ENCODE results near the gene DTNA.

DTNA gene

GRCh38 chr18:34742891-34743341 is 32.8 kb downstream of the DTNA start:
- TF ChIP-seq, protein P1, sequence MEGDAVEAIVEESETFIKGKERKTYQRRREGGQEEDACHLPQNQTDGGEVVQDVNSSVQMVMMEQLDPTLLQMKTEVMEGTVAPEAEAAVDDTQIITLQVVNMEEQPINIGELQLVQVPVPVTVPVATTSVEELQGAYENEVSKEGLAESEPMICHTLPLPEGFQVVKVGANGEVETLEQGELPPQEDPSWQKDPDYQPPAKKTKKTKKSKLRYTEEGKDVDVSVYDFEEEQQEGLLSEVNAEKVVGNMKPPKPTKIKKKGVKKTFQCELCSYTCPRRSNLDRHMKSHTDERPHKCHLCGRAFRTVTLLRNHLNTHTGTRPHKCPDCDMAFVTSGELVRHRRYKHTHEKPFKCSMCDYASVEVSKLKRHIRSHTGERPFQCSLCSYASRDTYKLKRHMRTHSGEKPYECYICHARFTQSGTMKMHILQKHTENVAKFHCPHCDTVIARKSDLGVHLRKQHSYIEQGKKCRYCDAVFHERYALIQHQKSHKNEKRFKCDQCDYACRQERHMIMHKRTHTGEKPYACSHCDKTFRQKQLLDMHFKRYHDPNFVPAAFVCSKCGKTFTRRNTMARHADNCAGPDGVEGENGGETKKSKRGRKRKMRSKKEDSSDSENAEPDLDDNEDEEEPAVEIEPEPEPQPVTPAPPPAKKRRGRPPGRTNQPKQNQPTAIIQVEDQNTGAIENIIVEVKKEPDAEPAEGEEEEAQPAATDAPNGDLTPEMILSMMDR (conservative IDR thresholded peaks at IDR 0.05; ENCODE audit: low read depth): no peak
- POLR2A ChIA-PET (ENCODE audit: low non-redundant PET): no interaction called here
- DNase-seq (ENCODE audit: low spot score): no peak
- CTCF ChIA-PET: no interaction called here
- H3K27ac ChIP-seq: no peak overlapping the region

GRCh38 chr18:34744569-34744968 is 34.5 kb downstream of the DTNA start:
- ChIA-PET CTCF (interaction anchor here (0.6 kb wide), 1 partner anchor 76 kb away, joined by 3 read pairs; no protein-coding TSS in a partner anchor), POLR2A (ENCODE audit: low non-redundant PET) (no interaction called here)
- DNase-seq (ENCODE audit: low spot score): no peak
- H3K27ac ChIP-seq: no peak overlapping the region
- TF ChIP-seq, protein P1 (conservative IDR thresholded peaks at IDR 0.05; ENCODE audit: low read depth): no peak

DNA sequence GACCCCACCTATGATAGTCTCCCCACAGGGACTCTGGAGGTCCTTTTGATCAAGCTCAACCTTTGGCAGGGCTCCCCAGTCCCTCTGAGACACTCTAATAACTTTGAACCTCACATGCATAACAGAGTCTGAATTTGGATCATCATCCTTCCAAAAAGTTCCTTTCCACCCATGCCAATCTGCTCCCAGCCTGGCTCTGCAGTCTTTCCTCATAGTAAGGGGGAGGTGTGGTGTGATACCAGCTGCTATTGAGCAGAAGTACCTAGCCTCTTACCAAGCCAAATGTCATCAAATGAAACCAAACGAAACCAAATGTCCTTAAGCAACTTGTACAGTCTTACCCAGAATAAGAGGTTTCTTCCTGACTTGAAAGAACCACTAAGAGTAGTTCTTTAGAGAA is 36.5 kb downstream of the DTNA start:
- TF ChIP-seq, protein P1 (conservative IDR thresholded peaks at IDR 0.05; ENCODE audit: low read depth): no peak
- DNase-seq (ENCODE audit: low spot score): no peak
- no peak overlapping the region for H3K27ac ChIP-seq
- ChIA-PET CTCF (no interaction called here), POLR2A (ENCODE audit: low non-redundant PET) (no interaction called here)

DNA sequence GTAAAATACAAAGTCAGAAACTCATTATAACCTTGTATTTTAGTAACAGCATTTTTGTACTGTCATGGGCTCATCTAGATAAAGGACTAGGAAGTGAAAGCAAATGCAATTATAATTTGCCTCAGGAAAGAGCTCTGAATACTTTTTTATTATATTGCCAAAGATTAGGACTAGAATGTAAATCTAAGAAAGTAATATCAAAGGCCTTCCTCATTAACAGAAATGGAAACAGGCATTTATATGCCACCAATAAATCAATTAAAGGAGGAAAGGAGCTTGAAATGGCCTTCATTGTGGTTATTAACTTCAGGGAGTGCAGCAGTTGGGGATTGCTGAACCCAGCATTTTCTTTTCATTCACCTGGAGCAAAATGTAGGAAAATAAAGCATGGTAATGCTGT is 39.6 kb downstream of the DTNA start:
- TF ChIP-seq, protein P1 (conservative IDR thresholded peaks at IDR 0.05; ENCODE audit: low read depth): no peak
- POLR2A ChIA-PET (ENCODE audit: low non-redundant PET): interaction anchor here (0.6 kb wide), 1 partner anchor 11 kb away, joined by 3 read pairs; no protein-coding TSS in a partner anchor
- CTCF ChIA-PET: no interaction called here
- no peak for DNase-seq (ENCODE audit: low spot score)
- H3K27ac ChIP-seq: no peak overlapping the region

GRCh38 chr18:34752056-34752455 is 42.0 kb downstream of the DTNA start:
- H3K27ac ChIP-seq: no peak overlapping the region
- CTCF ChIA-PET: interaction anchor here (0.9 kb wide), 1 partner anchor 22 kb away, joined by 7 read pairs; no protein-coding TSS in a partner anchor
- TF ChIP-seq, protein P1 (conservative IDR thresholded peaks at IDR 0.05; ENCODE audit: low read depth): no peak
- POLR2A ChIA-PET (ENCODE audit: low non-redundant PET): no interaction called here
- no peak for DNase-seq (ENCODE audit: low spot score)

DNA sequence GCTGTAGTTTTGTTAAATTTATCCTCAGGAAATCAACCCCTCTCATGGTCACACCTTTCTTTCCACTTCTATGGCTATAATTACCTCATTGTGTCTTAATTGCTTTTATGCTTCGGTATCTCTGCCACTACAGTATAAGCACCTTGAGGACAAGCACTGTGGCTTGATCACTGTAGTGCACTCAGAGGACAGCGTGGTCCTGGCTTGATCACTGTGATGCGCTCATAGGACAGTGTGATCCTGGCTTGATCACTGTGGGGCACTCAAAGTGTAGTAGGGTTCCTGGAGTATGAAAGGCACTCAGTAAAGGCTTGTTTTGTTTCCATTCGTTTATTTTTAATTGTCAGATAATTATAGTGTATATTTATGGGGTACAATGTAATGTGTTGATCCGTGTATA is 44.2 kb downstream of the DTNA start:
- CTCF ChIA-PET: no interaction called here
- DNase-seq (ENCODE audit: low spot score): no peak
- TF ChIP-seq, protein P1 (conservative IDR thresholded peaks at IDR 0.05; ENCODE audit: low read depth): no peak
- POLR2A ChIA-PET (ENCODE audit: low non-redundant PET): no interaction called here
- no peak overlapping the region for H3K27ac ChIP-seq

DNA sequence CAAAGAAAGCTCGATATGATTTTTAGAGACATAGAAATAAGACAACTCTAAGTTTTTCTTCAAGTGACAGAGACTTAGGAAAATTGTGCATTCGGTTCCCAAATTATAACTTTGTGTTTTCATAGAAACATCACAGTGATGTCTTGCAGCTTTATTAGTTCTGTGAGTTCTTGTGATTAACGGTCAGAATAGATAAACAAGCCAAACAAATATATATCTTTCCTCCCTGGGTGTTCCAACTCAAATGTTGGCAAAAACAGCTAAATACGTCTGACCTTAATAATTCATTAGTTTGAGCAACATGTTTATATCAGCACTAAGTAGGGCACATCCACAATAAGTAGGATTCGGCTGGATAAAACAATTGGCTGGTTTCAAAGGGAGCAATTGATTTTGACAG is 47.6 kb downstream of the DTNA start:
- POLR2A ChIA-PET (ENCODE audit: low non-redundant PET): no interaction called here
- TF ChIP-seq, protein P1 (conservative IDR thresholded peaks at IDR 0.05; ENCODE audit: low read depth): no peak
- DNase-seq (ENCODE audit: low spot score): no peak
- CTCF ChIA-PET: no interaction called here
- H3K27ac ChIP-seq: no peak overlapping the region

Data from RWPE1 (cell line).